Left ventricle myocardium inferior (tissue), 1 donor: Measurements from ENCODE around the gene PITPNC1. TPM values are rescaled to one million over a fixed set of nuclear protein-coding genes. Genes with fewer than 3 reads are reported as not detected.
A peak's percentile ranks its signal among the peaks of the same experiment; 100 is the strongest.

ENCODE experiments used
- DNase-seq: peaks from one replicate; pipeline ENCODE4 v3.0.0-alpha.2; 2020
- H3K27ac ChIP-seq: fragments of 200-600 bp; replicated peaks from 2 replicates; pipeline ENCODE4 v1.8.0; 2021
- H3K27me3 ChIP-seq: fragments of 200-600 bp; 2 replicates; pipeline ENCODE4 v1.8.0; 2021; ENCODE audit warnings: low read depth
- H3K36me3 ChIP-seq: fragments of 200-600 bp; 2 replicates; pipeline ENCODE4 v1.8.0; 2021
- H3K4me1 ChIP-seq: fragments of 200-600 bp; 2 replicates; pipeline ENCODE4 v1.8.0; 2021
- H3K4me3 ChIP-seq: fragments of 200-600 bp; 2 replicates; pipeline ENCODE4 v1.8.0; 2021; ENCODE audit warnings: mild to moderate bottlenecking, moderate library complexity
- H3K9me3 ChIP-seq: fragments of 200-600 bp; replicated peaks from 2 replicates; pipeline ENCODE4 v1.8.0; 2021
- intact Hi-C: fragments of 100-400 bp; cut with micrococcal nuclease; formaldehyde crosslinking; loops from one replicate; pipeline ENCODE4 v1.11.0; 2022
- total RNA-seq: library from RNA; stranded (reverse); fragmentation: NEBNext Ultra II Directional; extraction: Animal tissue kit (Norgen Biotek cat#: 25700); gene quantifications from one replicate; pipeline ENCODE4 v1.2.1, GENCODE V29; 2021
- TF ChIP-seq, protein P1 (sequence below): fragments of 200-600 bp; IDR thresholded peaks from 2 replicates; pipeline ENCODE4 v1.8.0; 2021; ENCODE audit warnings: antibody characterized with exemption, mild to moderate bottlenecking, borderline replicate concordance
- donor health status: DM: no; HTN: yes; CAD: no; lungs with severe emphysema.

Gene PITPNC1
- total RNA-seq, 1 donor from 2014 or later = 8.1 TPM

DNA sequence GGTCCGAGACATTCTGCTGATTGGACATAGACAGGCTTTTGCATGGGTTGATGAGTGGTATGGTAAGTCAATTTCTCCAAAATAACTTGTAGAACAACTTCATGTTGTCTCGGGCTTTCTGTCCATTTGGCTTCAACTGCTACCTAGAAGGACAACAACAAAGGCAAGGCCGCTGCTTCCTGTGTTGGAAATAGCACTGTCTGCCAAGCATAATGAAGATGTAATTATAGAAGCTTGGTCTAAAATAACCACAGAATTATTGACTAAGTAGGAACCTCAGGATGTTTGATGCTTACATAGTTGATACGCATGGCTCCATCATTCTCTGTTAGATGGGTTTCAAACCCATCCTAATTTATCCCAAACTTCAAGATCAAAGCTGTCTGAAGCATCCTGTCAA, 298.4 kb downstream of the PITPNC1 start:
- H3K4me1 ChIP-seq = peaks cover 41% of the 10 kb centered on the region
- H3K36me3 ChIP-seq = peaks cover 26% of the 10 kb centered on the region
- intact Hi-C loops = no loop called here
- DNase-seq = no peak
- no peaks in the 10 kb centered on the region for H3K27me3 ChIP-seq
- H3K9me3 ChIP-seq = no peaks in the 10 kb centered on the region
- no peak overlapping the region for H3K4me3 ChIP-seq
- H3K27ac ChIP-seq = peak overlapping the region; percentile 34
- TF ChIP-seq, protein P1, sequence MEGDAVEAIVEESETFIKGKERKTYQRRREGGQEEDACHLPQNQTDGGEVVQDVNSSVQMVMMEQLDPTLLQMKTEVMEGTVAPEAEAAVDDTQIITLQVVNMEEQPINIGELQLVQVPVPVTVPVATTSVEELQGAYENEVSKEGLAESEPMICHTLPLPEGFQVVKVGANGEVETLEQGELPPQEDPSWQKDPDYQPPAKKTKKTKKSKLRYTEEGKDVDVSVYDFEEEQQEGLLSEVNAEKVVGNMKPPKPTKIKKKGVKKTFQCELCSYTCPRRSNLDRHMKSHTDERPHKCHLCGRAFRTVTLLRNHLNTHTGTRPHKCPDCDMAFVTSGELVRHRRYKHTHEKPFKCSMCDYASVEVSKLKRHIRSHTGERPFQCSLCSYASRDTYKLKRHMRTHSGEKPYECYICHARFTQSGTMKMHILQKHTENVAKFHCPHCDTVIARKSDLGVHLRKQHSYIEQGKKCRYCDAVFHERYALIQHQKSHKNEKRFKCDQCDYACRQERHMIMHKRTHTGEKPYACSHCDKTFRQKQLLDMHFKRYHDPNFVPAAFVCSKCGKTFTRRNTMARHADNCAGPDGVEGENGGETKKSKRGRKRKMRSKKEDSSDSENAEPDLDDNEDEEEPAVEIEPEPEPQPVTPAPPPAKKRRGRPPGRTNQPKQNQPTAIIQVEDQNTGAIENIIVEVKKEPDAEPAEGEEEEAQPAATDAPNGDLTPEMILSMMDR = no peak

- no peaks in the 10 kb centered on the region for H3K9me3 ChIP-seq
- intact Hi-C loops = no loop called here
- no peak for DNase-seq
- H3K4me1 ChIP-seq = peaks cover 35% of the 10 kb centered on the region
- TF ChIP-seq, protein P1 = no peak
- H3K27me3 ChIP-seq = no peaks in the 10 kb centered on the region
- no peak overlapping the region for H3K27ac ChIP-seq
- H3K36me3 ChIP-seq = peaks cover 26% of the 10 kb centered on the region
- no peak overlapping the region for H3K4me3 ChIP-seq
Observed at GRCh38 chr17:67676305-67676704, 299.2 kb downstream of the PITPNC1 start.

DNA sequence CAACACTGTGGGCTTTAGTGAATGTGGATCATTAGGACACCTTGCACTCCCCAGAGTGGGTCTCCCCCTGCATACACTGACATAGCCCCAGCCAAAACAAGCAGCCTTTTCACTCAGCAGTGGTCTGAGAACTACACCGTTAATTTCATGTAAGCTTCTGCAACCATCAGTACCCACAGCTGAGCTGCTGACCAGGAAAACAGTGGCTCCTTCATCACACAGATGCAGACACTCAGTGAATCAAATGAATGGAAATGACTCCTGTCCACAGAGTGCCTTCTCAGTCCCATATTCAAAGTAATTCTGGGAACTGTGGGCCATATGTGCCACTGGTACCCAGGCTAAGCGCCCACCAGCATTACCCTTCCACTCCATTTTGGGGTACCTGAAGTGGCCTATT, 301.3 kb downstream of the PITPNC1 start:
- intact Hi-C loops = no loop called here
- H3K4me1 ChIP-seq = peaks cover 28% of the 10 kb centered on the region

GRCh38 chr17:67679225-67679624, 302.1 kb downstream of the PITPNC1 start:
- intact Hi-C loops = no loop called here
- H3K9me3 ChIP-seq = no peaks in the 10 kb centered on the region
- no peak overlapping the region for H3K27ac ChIP-seq
- H3K4me1 ChIP-seq = peaks cover 28% of the 10 kb centered on the region
- TF ChIP-seq, protein P1 = no peak
- no peak for DNase-seq
- H3K4me3 ChIP-seq = no peak overlapping the region
- H3K27me3 ChIP-seq = no peaks in the 10 kb centered on the region
- peaks cover 16% of the 10 kb centered on the region for H3K36me3 ChIP-seq

More for the DNA sequence above, 301.3 kb downstream of the PITPNC1 start:
- Histone ChIP-seq H3K36me3 (peaks cover 16% of the 10 kb centered on the region), H3K27ac (no peak overlapping the region), H3K9me3 (no peaks in the 10 kb centered on the region), H3K4me3 (no peak overlapping the region), H3K27me3 (no peaks in the 10 kb centered on the region)
- TF ChIP-seq, protein P1 = no peak
- no peak for DNase-seq

DNA sequence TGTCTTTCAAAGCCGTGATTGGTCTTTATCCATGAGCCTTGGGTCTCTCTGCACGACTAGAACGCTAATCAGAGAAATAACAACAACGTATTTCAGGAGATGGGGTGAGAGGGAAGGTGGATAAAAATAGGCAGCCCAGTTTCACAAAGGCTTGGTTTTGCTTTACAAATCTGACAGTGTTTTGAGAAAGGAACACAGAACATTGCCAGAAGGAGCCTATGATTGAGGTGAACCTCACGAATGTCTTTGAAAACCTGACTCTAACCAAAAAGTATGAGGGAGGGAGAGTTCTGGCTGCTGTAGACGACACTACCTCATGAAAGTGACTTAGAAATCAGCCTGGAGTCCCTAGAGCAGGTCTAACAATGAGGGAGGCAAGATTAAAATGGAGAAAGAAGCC, 302.6 kb downstream of the PITPNC1 start:
- H3K9me3 ChIP-seq = no peaks in the 10 kb centered on the region
- DNase-seq = no peak
- no peak overlapping the region for H3K4me3 ChIP-seq
- no peak overlapping the region for H3K27ac ChIP-seq
- TF ChIP-seq, protein P1 = no peak
- no peaks in the 10 kb centered on the region for H3K27me3 ChIP-seq
- intact Hi-C loops = no loop called here
- H3K36me3 ChIP-seq = peaks cover 16% of the 10 kb centered on the region
- H3K4me1 ChIP-seq = peaks cover 26% of the 10 kb centered on the region
